Right hindlimb (tissue), 1 donor: Measurements from ENCODE around the gene NTNG2.
A peak's percentile ranks its signal among the peaks of the same experiment; 100 is the strongest.

Experiments used
- DNase-seq: peaks from one replicate; pipeline ENCODE4 v3.0.0-alpha.2; 2018

NTNG2 gene

GRCh38 chr9:132238026-132238972 lies 76.4 kb downstream of the NTNG2 start:
- no peak for DNase-seq

- no peak for DNase-seq
Observed at GRCh38 chr9:132238992-132239391, 77.1 kb downstream of the NTNG2 start.

- no peak for DNase-seq
Observed at GRCh38 chr9:132239518-132239917, 77.7 kb downstream of the NTNG2 start.

GRCh38 chr9:132239999-132240840 lies 78.4 kb downstream of the NTNG2 start:
- no peak for DNase-seq

- peak; percentile 95 for DNase-seq
Observed at GRCh38 chr9:132240841-132241482, 79.1 kb downstream of the NTNG2 start.

GRCh38 chr9:132241483-132241839 lies 79.6 kb downstream of the NTNG2 start:
- no peak for DNase-seq

- DNase-seq = no peak
Observed at GRCh38 chr9:132241840-132242620, 80.2 kb downstream of the NTNG2 start.

- DNase-seq = no peak
Observed at GRCh38 chr9:132242621-132243155, 80.8 kb downstream of the NTNG2 start.

- no peak for DNase-seq
Observed at GRCh38 chr9:132243156-132244074, 81.6 kb downstream of the NTNG2 start.

GRCh38 chr9:132244582-132245455 lies 83.0 kb downstream of the NTNG2 start:
- no peak for DNase-seq

GRCh38 chr9:132245465-132245864 lies 83.6 kb downstream of the NTNG2 start:
- no peak for DNase-seq

- DNase-seq = no peak
Observed at GRCh38 chr9:132247942-132248341, 86.1 kb downstream of the NTNG2 start.

- DNase-seq = no peak
Observed at GRCh38 chr9:132249123-132249522, 87.3 kb downstream of the NTNG2 start.

- DNase-seq = no peak
Observed at GRCh38 chr9:132249690-132250089, 87.8 kb downstream of the NTNG2 start.

- no peak for DNase-seq
Observed at GRCh38 chr9:132250324-132251262, 88.7 kb downstream of the NTNG2 start.

- DNase-seq = no peak
Observed at GRCh38 chr9:132260846-132261245, 99.0 kb downstream of the NTNG2 start.

GRCh38 chr9:132266017-132266416 lies 104.2 kb downstream of the NTNG2 start:
- DNase-seq = no peak

- DNase-seq = no peak
Observed at GRCh38 chr9:132267660-132268059, 105.8 kb downstream of the NTNG2 start.
